GM19035 (cell line): ENCODE measurements around the gene DCAF7.
A peak's percentile ranks its signal among the peaks of the same experiment; 100 is the strongest.

Experiments
- ATAC-seq: cut with Tn5 transposase; IDR thresholded peaks from one replicate; pipeline ENCODE4 v1.9.1; 2021; ENCODE audit not compliant: unreplicated experiment

DCAF7 gene, protein sequence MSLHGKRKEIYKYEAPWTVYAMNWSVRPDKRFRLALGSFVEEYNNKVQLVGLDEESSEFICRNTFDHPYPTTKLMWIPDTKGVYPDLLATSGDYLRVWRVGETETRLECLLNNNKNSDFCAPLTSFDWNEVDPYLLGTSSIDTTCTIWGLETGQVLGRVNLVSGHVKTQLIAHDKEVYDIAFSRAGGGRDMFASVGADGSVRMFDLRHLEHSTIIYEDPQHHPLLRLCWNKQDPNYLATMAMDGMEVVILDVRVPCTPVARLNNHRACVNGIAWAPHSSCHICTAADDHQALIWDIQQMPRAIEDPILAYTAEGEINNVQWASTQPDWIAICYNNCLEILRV

DNA sequence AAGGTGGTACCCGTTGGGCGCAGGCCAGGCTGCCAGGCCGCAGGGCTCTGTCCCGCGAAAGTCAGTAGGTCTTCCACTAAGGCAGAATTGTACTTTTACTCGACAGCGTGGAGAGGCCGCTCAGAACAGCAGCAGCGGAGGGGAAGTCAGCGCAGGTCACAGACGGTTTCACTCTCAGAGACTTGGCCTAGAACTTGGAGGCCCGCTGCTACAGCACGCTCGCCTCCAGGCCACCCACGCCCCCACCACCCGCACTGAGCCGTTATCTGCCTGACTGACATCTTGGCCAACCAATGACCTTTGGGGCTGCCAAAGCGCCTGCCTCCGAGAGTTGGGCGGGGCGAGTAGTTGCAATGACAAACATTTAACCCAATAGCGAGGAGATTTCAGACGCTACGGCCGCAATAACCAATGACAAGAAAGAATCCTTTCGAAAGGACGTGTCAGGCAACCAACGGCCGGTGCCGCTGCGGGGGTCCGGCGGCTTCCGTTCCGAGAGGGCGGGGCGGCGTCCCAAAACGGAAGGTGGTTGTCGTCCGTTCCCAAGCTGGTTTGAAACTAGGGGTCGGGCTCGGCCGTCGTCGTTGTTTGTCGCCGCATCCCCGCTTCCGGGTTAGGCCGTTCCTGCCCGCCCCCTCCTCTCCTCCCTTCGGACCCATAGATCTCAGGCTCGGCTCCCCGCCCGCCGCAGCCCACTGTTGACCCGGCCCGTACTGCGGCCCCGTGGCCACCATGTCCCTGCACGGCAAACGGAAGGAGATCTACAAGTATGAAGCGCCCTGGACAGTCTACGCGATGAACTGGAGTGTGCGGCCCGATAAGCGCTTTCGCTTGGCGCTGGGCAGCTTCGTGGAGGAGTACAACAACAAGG lies at the start of gene DCAF7:
TSS of gene DCAF7 (plus strand) at position 532 of the 871 bp plus-strand sequence. CDS start at position 733, 201 bp downstream.
- ATAC-seq: peak; percentile 97

GRCh38 chr17:63500543-63501390 lies 49.5 kb upstream of the DCAF7 start:
- no peak for ATAC-seq

DNA sequence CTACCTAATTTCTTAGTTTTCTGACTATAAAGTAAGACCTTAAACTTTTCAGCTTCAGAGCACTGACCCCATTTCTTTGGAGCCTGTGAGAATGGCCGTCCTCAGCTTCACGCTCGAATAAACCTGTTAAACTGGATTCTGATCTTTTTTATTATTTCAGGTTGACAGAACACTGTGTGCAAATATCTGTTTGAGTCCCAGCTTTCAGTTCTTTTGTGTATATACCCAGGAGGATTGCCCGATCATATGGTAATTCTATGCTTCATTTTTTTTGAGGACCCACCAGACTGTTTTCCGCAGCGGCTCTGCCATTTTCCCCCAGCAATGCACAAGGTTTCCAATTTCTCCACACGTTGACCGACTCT lies 47.0 kb upstream of the DCAF7 start:
- ATAC-seq: no peak

GRCh38 chr17:63504261-63504660 lies 46.0 kb upstream of the DCAF7 start:
- no peak for ATAC-seq

- no peak for ATAC-seq
Measured at GRCh38 chr17:63505341-63505740, 44.9 kb upstream of the DCAF7 start.

DNA sequence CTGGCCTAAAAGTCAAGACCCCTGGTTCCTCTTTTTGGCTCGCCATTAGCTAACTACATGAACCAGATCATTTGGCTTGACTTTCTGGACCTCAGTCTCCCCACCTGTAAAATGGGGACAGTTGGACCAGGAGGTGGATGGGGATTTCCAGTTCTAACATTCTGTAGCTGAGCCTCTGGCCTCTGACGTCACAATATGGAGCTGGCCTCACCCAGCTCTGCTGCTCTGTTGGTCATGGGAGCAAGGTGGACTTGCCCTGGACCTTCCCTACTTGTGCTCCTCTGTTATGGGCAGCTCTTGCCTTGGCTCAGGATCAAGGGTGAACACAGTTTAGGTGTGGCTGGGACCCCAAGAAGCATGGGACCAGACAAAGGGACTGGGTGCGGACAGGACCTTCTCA lies 43.6 kb upstream of the DCAF7 start:
- no peak for ATAC-seq

GRCh38 chr17:63511331-63511730 lies 38.9 kb upstream of the DCAF7 start:
- ATAC-seq: no peak

DNA sequence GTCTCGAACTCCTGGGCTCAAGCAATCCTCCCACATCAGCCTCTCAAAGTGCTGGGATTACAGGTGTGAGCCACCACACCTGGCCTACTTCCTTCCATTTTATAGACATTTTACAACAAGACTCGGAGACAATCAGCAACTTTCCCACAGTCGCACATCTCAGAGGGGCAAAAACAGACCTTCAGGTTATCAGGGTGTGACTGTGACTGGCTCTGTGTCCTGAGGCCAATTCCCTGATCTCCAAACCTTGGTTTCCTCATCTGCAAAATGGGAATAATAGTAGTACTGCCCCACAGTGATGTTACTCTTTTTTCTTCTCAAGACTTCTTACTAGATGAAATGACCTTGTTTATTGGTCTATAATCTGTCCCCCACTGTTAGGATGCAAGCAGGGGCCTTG lies 37.9 kb upstream of the DCAF7 start:
- no peak for ATAC-seq

DNA sequence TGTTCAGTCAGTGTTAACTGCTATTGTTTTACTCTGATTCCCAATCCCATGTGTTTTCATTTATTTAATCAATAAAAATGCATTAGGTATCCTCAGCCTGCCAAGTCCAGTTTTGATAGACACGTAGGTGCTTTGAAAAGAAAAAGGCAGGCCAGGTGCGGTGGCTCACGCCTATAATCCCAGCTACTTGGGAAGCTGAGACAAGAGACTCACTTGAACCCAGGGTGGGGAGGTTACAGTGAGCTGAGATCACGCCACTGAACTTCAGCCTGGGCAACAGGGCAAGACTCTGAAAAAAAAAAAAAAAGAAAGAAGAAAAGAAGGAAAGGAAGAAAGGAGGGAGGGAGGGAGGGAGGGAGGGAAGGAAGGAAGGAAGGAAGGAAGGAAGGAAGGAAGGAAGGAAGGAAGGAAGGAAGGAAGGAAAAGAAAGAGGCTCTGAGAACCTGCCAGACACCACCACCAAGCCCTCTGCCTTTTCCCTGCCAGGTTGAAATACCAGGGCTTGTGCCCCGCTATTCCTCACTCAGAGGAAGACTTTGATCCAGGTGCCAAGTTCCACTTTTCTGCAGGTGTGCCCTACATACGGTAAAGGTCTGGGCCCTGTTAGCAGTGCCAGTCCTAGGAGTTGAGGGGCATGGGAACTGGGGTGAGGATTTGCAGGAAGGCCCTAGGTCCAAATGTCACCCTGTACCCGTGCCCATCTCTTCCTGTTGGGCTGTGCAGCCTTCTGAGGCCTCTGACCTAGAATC lies 37.2 kb upstream of the DCAF7 start:
- ATAC-seq: no peak

GRCh38 chr17:63514477-63514876 lies 35.8 kb upstream of the DCAF7 start:
- no peak for ATAC-seq

DNA sequence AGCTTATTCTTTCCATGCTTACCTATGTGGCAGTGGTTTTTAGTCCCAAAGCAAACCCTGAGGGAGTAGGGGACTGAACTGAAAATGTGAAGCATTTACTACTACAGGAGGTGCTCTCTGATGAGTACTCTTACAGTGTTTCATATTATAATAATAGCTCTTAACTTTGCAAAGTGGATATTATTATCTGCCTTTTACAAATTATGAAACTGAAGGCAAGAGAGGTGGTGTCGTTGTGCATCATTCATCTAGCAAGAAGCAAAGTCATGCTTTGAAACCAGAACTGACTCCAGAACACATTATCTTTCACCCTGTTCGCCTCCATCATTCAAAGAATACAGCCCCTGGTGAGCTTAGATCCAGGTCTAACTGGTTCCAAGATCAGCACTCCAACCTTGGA lies 35.3 kb upstream of the DCAF7 start:
- no peak for ATAC-seq

DNA sequence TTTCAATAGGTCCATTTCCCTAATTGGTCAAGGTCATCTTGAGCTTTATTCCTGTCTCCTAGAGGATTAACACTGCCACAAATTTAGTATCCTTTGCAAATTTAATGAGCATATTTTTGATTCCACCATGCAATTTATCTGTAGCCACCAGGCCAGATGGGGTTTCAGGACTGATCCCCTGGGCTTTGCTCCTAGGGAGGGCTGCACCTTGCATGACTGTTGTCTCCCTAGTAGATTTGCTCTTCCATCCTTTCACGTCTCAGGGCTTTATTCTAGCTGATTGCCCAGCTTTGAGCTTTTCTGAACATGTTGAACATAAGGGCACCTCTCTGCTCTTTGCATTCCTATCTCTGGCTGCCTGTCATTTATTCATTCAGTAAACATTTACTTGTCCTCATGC lies 34.9 kb upstream of the DCAF7 start:
- no peak for ATAC-seq

GRCh38 chr17:63516910-63517824 lies 33.1 kb upstream of the DCAF7 start:
- no peak for ATAC-seq

GRCh38 chr17:63517825-63518534 lies 32.3 kb upstream of the DCAF7 start:
- ATAC-seq: no peak

DNA sequence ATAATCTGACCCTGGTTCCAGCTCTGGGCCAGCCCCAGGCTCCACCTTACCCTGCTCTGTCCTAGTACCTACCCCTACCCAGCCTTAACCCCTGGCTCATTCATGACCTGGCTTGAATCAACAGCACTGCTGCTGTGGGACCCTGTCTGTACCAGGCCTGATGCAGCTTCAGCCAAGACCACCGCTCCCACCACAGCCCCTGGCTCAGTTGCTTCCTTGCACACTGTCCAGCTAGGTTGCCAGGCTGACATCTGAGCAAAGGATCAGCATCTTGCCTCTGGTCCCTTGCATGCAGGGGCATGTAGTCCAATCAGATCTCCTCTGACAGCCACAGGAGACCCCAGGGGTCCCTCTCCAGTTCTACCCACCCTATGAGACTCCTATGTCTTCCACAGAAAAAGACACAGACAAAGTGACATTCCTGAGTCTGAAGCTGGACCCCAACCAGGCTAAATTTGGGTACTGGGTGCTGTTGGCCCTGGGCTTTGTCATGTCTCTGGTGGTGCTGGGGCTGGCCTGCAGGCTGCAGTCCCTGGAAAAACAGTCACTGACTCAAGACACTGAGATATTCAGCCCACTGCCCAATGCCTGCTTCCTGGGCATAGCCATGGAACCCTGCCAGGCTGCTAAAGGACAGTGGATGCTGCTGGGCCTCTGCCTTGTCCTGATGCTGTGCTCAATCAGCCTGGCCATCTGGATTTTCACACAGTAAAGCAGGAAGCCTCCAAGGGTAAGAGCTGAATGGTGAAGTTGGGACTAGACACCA lies 31.0 kb upstream of the DCAF7 start:
- ATAC-seq: no peak

- no peak for ATAC-seq
Measured at GRCh38 chr17:63519972-63520882, 30.1 kb upstream of the DCAF7 start.

GRCh38 chr17:63523253-63523855 lies 26.9 kb upstream of the DCAF7 start, which contains the start of gene KCNH6:
Gene KCNH6 (plus strand): TSS chr17:63523358. CDS start chr17:63523414, 56 bp downstream.
- no peak for ATAC-seq
